OCI-LY3 (cell line): Measurements from ENCODE around the gene GTF2IRD1.

ENCODE experiments used
- H2AFZ ChIP-seq: fragments of 200-600, 300-600 bp; shearing (Covaris generic); 2 replicates; pipeline ENCODE4 v1.6.0; 2014; ENCODE audit warnings: antibody characterized with exemption, low read depth, low read length
- H3K27ac ChIP-seq: fragments of 200-600, 300-600 bp; sonication (generic); 2 replicates; pipeline ENCODE4 v1.5.1; 2014; ENCODE audit warnings: mild to moderate bottlenecking, low read length, moderate library complexity, mixed read lengths
- H3K27me3 ChIP-seq: fragments of 200-600, 300-600 bp; sonication (generic); 2 replicates; pipeline ENCODE4 v1.6.1; 2014; ENCODE audit warnings: low read depth, low read length, mixed read lengths
- H3K36me3 ChIP-seq: fragments of 200-600, 300-600 bp; sonication (generic); replicated peaks from 2 replicates; pipeline ENCODE3; 2014; ENCODE audit warnings: low read depth, low read length, mixed read lengths
- H3K4me1 ChIP-seq: fragments of 300-600, 200-600 bp; sonication (generic); 2 replicates; pipeline ENCODE4 v1.6.1; 2014; ENCODE audit warnings: low read length, mixed read lengths
- H3K4me2 ChIP-seq: fragments of 200-600, 300-600 bp; sonication (generic); 2 replicates; pipeline ENCODE4 v1.6.1; 2014; ENCODE audit warnings: low read length, mixed read lengths
- H3K4me3 ChIP-seq: fragments of 300-600, 200-600 bp; sonication (generic); 2 replicates; pipeline ENCODE4 v1.5.1; 2014; ENCODE audit warnings: antibody characterized with exemption, mild to moderate bottlenecking, low read length, moderate library complexity
- H3K79me2 ChIP-seq: fragments of 300-600, 200-600 bp; shearing (Covaris generic); 2 replicates; pipeline ENCODE4 v1.6.1; 2014; ENCODE audit warnings: mild to moderate bottlenecking, low read length, mixed read lengths
- H3K9ac ChIP-seq: fragments of 300-600, 200-600 bp; shearing (Covaris generic); 2 replicates; pipeline ENCODE4 v1.6.0; 2014; ENCODE audit warnings: mild to moderate bottlenecking, low read length, moderate library complexity
- H3K9me3 ChIP-seq: fragments of 200-600, 300-600 bp; shearing (Covaris generic); 2 replicates; pipeline ENCODE4 v1.6.1; 2014; ENCODE audit warnings: low read length, mixed read lengths; ENCODE audit not compliant: insufficient read depth
- H4K20me1 ChIP-seq: fragments of 200-600, 300-600 bp; sonication (generic); 2 replicates; pipeline ENCODE4 v1.6.1; 2016; ENCODE audit warnings: low read length, mixed read lengths; ENCODE audit not compliant: insufficient read depth
- CTCF ChIP-seq: fragments of 200-600, 300-600 bp; sonication (generic); IDR thresholded peaks from 2 replicates; pipeline ENCODE4 v1.5.1; 2014; ENCODE audit warnings: antibody characterized with exemption, low read length, low read depth
- EZH2phosphoT487 ChIP-seq: fragments of 200-600 bp; shearing (Covaris generic); IDR thresholded peaks from 2 replicates; pipeline ENCODE4 v1.6.1; 2018; ENCODE audit warnings: antibody characterized with exemption, mixed run types, low read depth

The GTF2IRD1 gene

GRCh38 chr7:74464931-74465886 lies 11.5 kb downstream of the GTF2IRD1 start:
- Histone ChIP-seq H3K9me3 (no peaks in the 10 kb centered on the region), H3K36me3 (no peaks in the 10 kb centered on the region), H3K79me2 (no peaks in the 10 kb centered on the region), H2AFZ (no peak overlapping the region), H3K4me2 (no peak overlapping the region), H3K4me3 (no peak overlapping the region), H3K4me1 (peaks cover 10% of the 10 kb centered on the region), H3K9ac (no peak overlapping the region), H3K27ac (no peak overlapping the region), H4K20me1 (no peaks in the 10 kb centered on the region), H3K27me3 (peaks cover 30% of the 10 kb centered on the region)
- TF ChIP-seq EZH2phosphoT487 (no peak), CTCF (no peak)

GRCh38 chr7:74466196-74466813 lies 12.6 kb downstream of the GTF2IRD1 start:
- no peaks in the 10 kb centered on the region for H3K79me2 ChIP-seq
- no peak overlapping the region for H3K27ac ChIP-seq
- peaks cover 10% of the 10 kb centered on the region for H3K4me1 ChIP-seq
- H4K20me1 ChIP-seq = no peaks in the 10 kb centered on the region
- H3K4me2 ChIP-seq = no peak overlapping the region
- no peak overlapping the region for H3K9ac ChIP-seq
- H2AFZ ChIP-seq = no peak overlapping the region
- H3K36me3 ChIP-seq = no peaks in the 10 kb centered on the region
- no peaks in the 10 kb centered on the region for H3K9me3 ChIP-seq
- no peak overlapping the region for H3K4me3 ChIP-seq
- peaks cover 30% of the 10 kb centered on the region for H3K27me3 ChIP-seq
- no peak for TF ChIP-seq CTCF
- no peak for TF ChIP-seq EZH2phosphoT487

GRCh38 chr7:74467876-74468275 lies 14.2 kb downstream of the GTF2IRD1 start:
- Histone ChIP-seq H3K4me3 (no peak overlapping the region), H3K9me3 (no peaks in the 10 kb centered on the region), H4K20me1 (no peaks in the 10 kb centered on the region), H3K27me3 (peaks cover 23% of the 10 kb centered on the region), H3K27ac (no peak overlapping the region), H3K36me3 (no peaks in the 10 kb centered on the region), H2AFZ (no peak overlapping the region), H3K9ac (no peak overlapping the region), H3K4me2 (no peak overlapping the region), H3K79me2 (no peaks in the 10 kb centered on the region), H3K4me1 (peaks cover 1% of the 10 kb centered on the region)
- TF ChIP-seq CTCF (no peak), EZH2phosphoT487 (no peak)

- H3K9ac ChIP-seq = no peak overlapping the region
- no peaks in the 10 kb centered on the region for H3K79me2 ChIP-seq
- no peak overlapping the region for H3K27ac ChIP-seq
- no peaks in the 10 kb centered on the region for H3K9me3 ChIP-seq
- H2AFZ ChIP-seq = no peak overlapping the region
- H3K4me2 ChIP-seq = no peak overlapping the region
- no peak for TF ChIP-seq EZH2phosphoT487
- no peak for TF ChIP-seq CTCF
- no peaks in the 10 kb centered on the region for H3K36me3 ChIP-seq
- H3K27me3 ChIP-seq = peaks cover 7% of the 10 kb centered on the region; the same call in 1 of the 2 replicates
- H4K20me1 ChIP-seq = no peaks in the 10 kb centered on the region
- no peaks in the 10 kb centered on the region for H3K4me1 ChIP-seq
- no peak overlapping the region for H3K4me3 ChIP-seq
Observed at GRCh38 chr7:74470504-74470903, 16.8 kb downstream of the GTF2IRD1 start.
